Urinary bladder (tissue), 4 donors: Measurements from ENCODE around the gene ZNF689. TPM values are rescaled to one million over a fixed set of nuclear protein-coding genes. Genes with fewer than 3 reads are reported as not detected.
A peak's percentile ranks its signal among the peaks of the same experiment; 100 is the strongest.

Experiments used
- DNase-seq: peaks from one replicate; pipeline ENCODE4 v3.0.0-alpha.2; 2015; ENCODE audit errors: extremely low spot score
- H3K27ac ChIP-seq: one replicate; pipeline ENCODE4 v1.5.1; 2013; ENCODE audit warnings: low read depth, mild to moderate bottlenecking, moderate library complexity
- H3K36me3 ChIP-seq: one replicate; pipeline ENCODE4 v1.6.1; 2013; ENCODE audit warnings: mild to moderate bottlenecking, moderate library complexity; ENCODE audit not compliant: insufficient read depth
- H3K4me1 ChIP-seq: one replicate; pipeline ENCODE4 v1.6.1; 2013; ENCODE audit warnings: mild to moderate bottlenecking, moderate library complexity; ENCODE audit not compliant: insufficient read depth
- H3K4me3 ChIP-seq: one replicate; pipeline ENCODE4 v1.5.1; 2013; ENCODE audit warnings: low read depth, low read length
- WGBS: extraction: QIAGEN DNeasy Blood & Tissue Kit; methylation state at CpG from one replicate; pipeline ENCODE4 v1.1.7; 2013; 5-methylcytosine and 5-hydroxymethylcytosine counted together
- polyA plus RNA-seq: library from polyadenylated mRNA; stranded (reverse); fragments of 200-250 nt; gene quantifications from one replicate; pipeline ENCODE4 v1.2.3, GENCODE V29; 2013
- small RNA-seq: library from RNA; depleted of rRNA; stranded (forward); fragments of <200 nt; gene quantifications from one replicate; pipeline ENCODE3, GENCODE V24; 2014
- total RNA-seq: library from RNA; depleted of rRNA; stranded (reverse); fragments of >200 nt; gene quantifications from one replicate; pipeline ENCODE4 v1.2.3, GENCODE V29; 2014
- donor health status: healthy with polysubstance abuse.
- donor health status: healthy.

The ZNF689 gene
- total and polyA plus RNA-seq, 2 donors: 5.6 to 8.8 TPM

DNA sequence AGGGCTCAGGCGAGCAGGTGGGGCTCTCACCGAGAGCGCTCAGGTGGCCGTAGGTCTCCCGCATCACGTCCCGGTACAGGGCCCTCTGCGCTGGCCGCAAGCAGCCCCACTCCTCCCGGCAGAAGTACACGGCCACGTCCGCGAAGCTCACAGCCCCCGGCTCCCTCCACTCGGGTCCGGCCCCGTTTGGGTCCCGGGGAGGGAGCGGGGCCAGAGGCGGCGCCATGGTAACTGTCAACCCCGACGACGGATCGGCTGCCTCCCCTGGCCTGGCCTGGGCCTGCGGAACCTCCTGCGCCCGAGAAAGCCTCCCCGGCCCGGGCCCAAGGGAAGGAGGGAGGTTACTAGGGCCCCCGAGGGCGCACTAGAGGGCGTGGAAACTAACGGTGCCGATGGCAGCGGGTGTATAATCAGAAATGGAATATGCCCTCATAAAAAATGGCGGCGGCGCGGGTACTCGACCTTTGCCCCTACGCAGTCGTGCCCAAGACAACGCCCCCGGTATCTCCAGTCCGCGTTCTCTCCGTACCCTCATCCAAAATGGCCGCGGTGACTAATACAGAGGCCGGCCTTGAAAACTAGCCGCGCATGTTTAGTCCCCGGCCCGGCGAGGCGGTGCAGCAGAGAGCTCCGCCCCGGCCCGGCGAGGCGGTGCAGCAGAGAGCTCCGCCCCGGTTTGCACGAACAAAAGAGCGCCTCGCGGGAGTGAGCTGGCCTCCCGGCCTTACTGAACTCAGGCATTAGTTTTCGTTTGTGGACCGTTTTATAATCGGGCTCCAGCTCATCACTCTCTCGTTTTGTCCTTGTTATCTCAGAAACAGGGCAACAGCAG, 52.0 kb downstream of the ZNF689 start, which contains the start of gene ZNF764:
TSS of gene ZNF764 (minus strand) at position 418 of the 832 bp plus-strand sequence. CDS start at position 226, 192 bp downstream.
- Histone ChIP-seq H3K27ac (peak within 1 kb of the TSS; percentile 87), H3K36me3 (no peaks in the 10 kb centered on the region), H3K4me1 (no peaks in the 10 kb centered on the region), H3K4me3 (peak within 1 kb of the TSS; percentile 62)
- peak; percentile 94 for DNase-seq
- WGBS: under 1% methylated on average over 74 of the region's 74 CpGs

DNA sequence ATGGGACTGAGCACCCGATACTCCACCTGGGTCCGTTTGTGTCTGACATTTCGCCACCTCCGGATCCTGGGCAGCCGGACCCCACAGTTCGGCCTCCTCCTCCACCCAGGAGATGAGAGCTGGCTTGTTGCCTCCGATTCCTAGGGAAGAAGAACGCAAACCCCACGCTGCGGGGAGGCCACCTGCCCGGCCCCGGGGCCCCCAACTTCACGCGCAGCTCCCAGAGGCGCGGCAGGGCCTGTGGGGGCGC, 52.6 kb downstream of the ZNF689 start:
- Histone ChIP-seq H3K36me3 (no peaks in the 10 kb centered on the region), H3K4me1 (no peaks in the 10 kb centered on the region), H3K27ac (peak overlapping the region; percentile 87), H3K4me3 (peak overlapping the region; percentile 62)
- no peak for DNase-seq
- WGBS: under 1% methylated on average over 17 of the region's 17 CpGs

DNA sequence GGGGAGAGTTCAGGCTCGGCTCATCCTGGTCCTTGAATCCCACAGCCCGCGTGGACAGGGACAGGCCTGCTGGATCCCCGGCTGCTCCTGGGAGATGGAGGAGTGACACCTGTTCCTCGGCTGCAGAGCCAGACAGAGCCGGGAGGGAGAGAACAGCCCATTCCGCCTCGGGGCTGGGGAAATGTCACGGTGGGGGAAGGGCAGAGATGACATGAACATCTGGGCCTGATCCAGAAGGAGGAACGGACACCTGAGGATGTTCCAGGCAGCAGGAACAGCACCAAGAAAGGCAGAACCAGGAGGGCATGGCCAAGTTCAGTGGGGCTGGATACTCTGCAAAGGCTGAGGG, 54.1 kb downstream of the ZNF689 start:
- Histone ChIP-seq H3K4me1 (no peaks in the 10 kb centered on the region), H3K27ac (no peak overlapping the region), H3K4me3 (no peak overlapping the region), H3K36me3 (no peaks in the 10 kb centered on the region)
- 60% methylated on average over 10 of the region's 10 CpGs for WGBS
- no peak for DNase-seq

DNA sequence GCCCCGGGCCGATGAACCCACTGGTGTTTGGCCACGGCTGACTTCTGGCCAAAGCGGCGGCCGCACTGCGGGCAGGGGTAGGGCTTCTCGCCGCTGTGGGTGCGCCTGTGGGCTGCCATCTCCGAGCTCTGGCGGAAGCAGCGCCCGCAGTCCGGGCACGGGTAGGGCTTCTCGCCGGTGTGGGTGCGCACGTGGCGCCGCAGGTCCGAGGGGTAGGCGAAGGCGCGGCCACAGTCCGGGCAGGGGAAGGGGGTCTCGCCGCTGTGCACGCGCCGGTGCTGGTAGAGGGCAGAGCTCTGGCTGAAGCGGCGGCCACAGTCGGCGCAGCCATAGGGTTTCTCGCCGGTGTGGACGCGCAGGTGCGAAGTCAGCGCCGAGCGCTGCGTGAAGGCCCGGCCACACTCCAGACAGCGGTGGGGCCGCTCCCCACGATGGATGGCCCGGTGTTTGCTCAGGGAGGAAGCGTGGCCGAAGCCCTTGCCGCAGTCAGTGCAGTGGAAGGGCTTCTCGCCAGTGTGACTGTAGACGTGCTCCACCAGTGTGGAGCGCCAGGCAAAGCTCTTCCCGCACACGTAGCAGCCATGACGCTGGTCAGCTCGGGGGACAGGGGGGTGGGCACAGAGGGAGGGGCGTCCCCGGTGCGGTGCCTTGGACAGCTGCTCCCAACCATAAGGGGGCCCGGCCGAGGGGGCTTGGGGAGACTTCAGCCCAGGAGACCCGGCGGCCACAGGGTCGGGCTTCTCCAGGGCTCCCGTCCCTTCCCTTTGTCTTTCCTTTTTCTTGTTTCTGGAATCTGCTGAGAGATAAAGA, 54.7 kb downstream of the ZNF689 start:
- no peaks in the 10 kb centered on the region for H3K36me3 ChIP-seq
- no peaks in the 10 kb centered on the region for H3K4me1 ChIP-seq
- H3K27ac ChIP-seq: no peak overlapping the region
- DNase-seq: no peak
- H3K4me3 ChIP-seq: no peak overlapping the region
- WGBS: 95% methylated on average over 69 of the region's 69 CpGs

DNA sequence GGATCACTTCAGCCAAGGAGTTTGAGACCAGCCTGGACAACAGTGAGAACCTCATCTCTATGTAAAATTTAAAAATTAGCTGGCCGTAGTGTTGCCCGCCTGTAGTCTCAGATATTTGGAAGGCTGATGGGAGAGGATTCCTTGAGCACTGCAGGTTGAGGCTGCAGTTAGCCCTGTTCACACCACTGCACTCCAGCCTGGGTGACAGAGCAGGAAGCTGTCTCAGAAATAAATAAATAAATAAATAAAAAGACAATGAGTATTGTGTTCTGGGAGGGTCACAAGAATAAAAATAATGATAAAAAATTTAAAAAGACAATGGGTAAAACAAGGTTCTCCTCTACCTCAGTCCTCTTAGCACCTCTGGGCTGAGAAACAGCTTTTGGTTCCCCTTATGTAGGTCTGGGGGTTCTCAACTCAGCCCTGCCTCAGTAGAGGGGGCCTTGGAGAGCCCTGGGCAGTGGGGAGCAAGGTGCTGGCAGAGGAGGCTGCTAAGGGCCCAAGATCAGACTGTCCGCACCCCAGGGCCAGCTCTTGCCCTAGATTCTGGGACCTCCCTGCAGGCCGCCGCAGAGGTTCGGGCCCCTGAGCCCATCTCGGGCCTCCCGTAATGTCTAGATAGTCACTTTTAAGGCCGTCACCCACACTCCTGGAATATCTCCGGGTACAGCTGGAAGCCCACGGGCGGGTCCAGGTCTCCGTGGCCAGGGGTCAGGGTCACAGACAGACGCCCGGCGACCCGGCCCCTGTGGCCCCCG, 55.5 kb downstream of the ZNF689 start:
- H3K36me3 ChIP-seq: no peaks in the 10 kb centered on the region
- WGBS: 95% methylated on average over 18 of the region's 18 CpGs
- DNase-seq: no peak
- no peak overlapping the region for H3K27ac ChIP-seq
- no peak overlapping the region for H3K4me3 ChIP-seq
- H3K4me1 ChIP-seq: no peaks in the 10 kb centered on the region

DNA sequence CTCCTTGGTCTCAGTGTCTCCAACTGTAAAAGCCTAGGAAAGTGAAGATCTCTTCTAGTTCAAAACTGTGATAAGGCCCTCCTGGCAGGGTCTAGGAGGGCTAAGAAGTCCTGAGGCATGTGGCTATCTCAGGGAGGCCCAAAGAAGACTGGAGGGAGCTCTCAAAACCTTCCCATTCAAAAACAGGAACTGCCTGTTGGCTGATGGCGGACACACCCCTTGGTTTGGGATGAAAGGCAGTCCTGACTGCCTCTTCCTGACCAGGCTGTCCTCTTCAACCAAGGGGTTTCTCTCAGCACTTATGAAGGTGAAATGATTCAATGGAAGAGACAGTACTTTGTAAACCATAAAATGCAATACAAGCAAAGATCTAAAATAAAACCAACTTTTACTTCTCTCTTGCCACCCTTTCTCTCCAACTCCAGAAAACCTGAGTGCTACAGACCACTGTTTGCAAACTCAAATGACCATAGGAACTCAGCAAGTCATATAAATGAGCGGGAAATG, 56.7 kb downstream of the ZNF689 start:
- Histone ChIP-seq H3K4me3 (no peak overlapping the region), H3K36me3 (no peaks in the 10 kb centered on the region), H3K27ac (no peak overlapping the region), H3K4me1 (no peaks in the 10 kb centered on the region)
- 91% methylated on average over 2 of the region's 2 CpGs for WGBS
- DNase-seq: no peak

DNA sequence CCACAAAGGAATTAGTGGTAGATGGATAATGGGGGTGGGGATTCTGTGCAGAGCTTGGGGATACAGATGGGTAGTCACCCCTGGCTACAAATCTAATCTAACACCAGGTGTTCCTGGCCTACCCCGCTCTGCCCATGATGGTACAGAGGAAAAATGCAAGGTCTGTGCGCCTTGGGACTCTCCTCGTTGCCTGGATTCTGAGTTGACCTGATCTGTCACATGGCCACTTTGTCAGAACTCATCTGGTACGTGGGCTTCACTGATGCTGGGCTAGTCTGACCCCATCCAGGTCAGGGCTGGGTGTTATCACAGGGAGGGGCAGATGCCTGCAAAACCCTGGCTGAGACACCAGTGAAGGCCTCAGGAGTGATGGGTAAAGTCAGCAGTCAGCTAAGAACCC, 57.2 kb downstream of the ZNF689 start:
- no peaks in the 10 kb centered on the region for H3K4me1 ChIP-seq
- WGBS: 85% methylated on average over 4 of the region's 4 CpGs
- no peak overlapping the region for H3K27ac ChIP-seq
- no peak for DNase-seq
- H3K36me3 ChIP-seq: no peaks in the 10 kb centered on the region
- no peak overlapping the region for H3K4me3 ChIP-seq

Small RNAs within 50 kb of the gene (small RNA-seq; reads per million reads assigned to genes)
- gene AC093249.1 (not detected), gene AC093249.4 (not detected)

Other genes starting within 250 kb of the ZNF689 start
- gene TBC1D10B, start 239.9 kb downstream of the ZNF689 start, total RNA-seq: 18.9 TPM
- 29.5 TPM for gene TBC1D10B, start 239.9 kb downstream of the ZNF689 start, polyA plus RNA-seq
- 165 TPM for gene MYL11, start 235.6 kb downstream of the ZNF689 start, total RNA-seq
- gene MYL11, start 235.6 kb downstream of the ZNF689 start, polyA plus RNA-seq: 1.4 TPM
- gene SEPTIN1, start 227.8 kb downstream of the ZNF689 start, total RNA-seq: 0.37 TPM
- gene SEPTIN1, start 227.8 kb downstream of the ZNF689 start, polyA plus RNA-seq: 3.5 TPM
- gene ZNF48, start 215.0 kb downstream of the ZNF689 start, total RNA-seq: 6.7 TPM
- gene ZNF48, start 215.0 kb downstream of the ZNF689 start, polyA plus RNA-seq: 10.2 TPM
- 5.2 TPM for gene ZNF771, start 202.8 kb downstream of the ZNF689 start, total RNA-seq
- 18.6 TPM for gene ZNF771, start 202.8 kb downstream of the ZNF689 start, polyA plus RNA-seq
- 8.0 TPM for gene DCTPP1, start 180.4 kb downstream of the ZNF689 start, total RNA-seq
- gene DCTPP1, start 180.4 kb downstream of the ZNF689 start, polyA plus RNA-seq: 36.7 TPM
- gene SEPHS2, start 164.5 kb downstream of the ZNF689 start, total RNA-seq: 7.1 TPM
- 45.8 TPM for gene SEPHS2, start 164.5 kb downstream of the ZNF689 start, polyA plus RNA-seq
- gene ITGAL, start 137.6 kb downstream of the ZNF689 start, total RNA-seq: 4.1 TPM
- gene ITGAL, start 137.6 kb downstream of the ZNF689 start, polyA plus RNA-seq: 1.8 TPM
- 17.7 TPM for gene ZNF768, start 83.8 kb downstream of the ZNF689 start, total RNA-seq
- 50.6 TPM for gene ZNF768, start 83.8 kb downstream of the ZNF689 start, polyA plus RNA-seq
- 13.3 TPM for gene ZNF747, start 75.5 kb downstream of the ZNF689 start, total RNA-seq
- gene ZNF747, start 75.5 kb downstream of the ZNF689 start, polyA plus RNA-seq: 11.9 TPM
- 5.7 TPM for gene ZNF764, start 52.0 kb downstream of the ZNF689 start, total RNA-seq
- 8.1 TPM for gene ZNF764, start 52.0 kb downstream of the ZNF689 start, polyA plus RNA-seq
- gene ZNF688, start 38.7 kb downstream of the ZNF689 start, total RNA-seq: 10.0 TPM
- gene ZNF688, start 38.7 kb downstream of the ZNF689 start, polyA plus RNA-seq: 15.6 TPM
- 15.7 TPM for gene ZNF785, start 24.7 kb downstream of the ZNF689 start, total RNA-seq
- gene ZNF785, start 24.7 kb downstream of the ZNF689 start, polyA plus RNA-seq: 7.5 TPM
- 6.9 TPM for gene PRR14, start 40.6 kb upstream of the ZNF689 start, total RNA-seq
- 55.3 TPM for gene PRR14, start 40.6 kb upstream of the ZNF689 start, polyA plus RNA-seq
- gene FBRS, start 48.0 kb upstream of the ZNF689 start, total RNA-seq: 18.8 TPM
- 52.3 TPM for gene FBRS, start 48.0 kb upstream of the ZNF689 start, polyA plus RNA-seq
- gene SRCAP, start 88.8 kb upstream of the ZNF689 start, total RNA-seq: 15.0 TPM
- gene SRCAP, start 88.8 kb upstream of the ZNF689 start, polyA plus RNA-seq: 20.3 TPM
- gene PHKG2, start 138.0 kb upstream of the ZNF689 start, total RNA-seq: 9.1 TPM
- gene PHKG2, start 138.0 kb upstream of the ZNF689 start, polyA plus RNA-seq: 28.9 TPM
- gene CFAP119, start 151.7 kb upstream of the ZNF689 start, total RNA-seq: 1.3 TPM
- gene CFAP119, start 151.7 kb upstream of the ZNF689 start, polyA plus RNA-seq: 3.1 TPM
- gene RNF40, start 151.9 kb upstream of the ZNF689 start, total RNA-seq: 47.3 TPM
- gene RNF40, start 151.9 kb upstream of the ZNF689 start, polyA plus RNA-seq: 57.6 TPM
- 7.2 TPM for gene ZNF629, start 176.8 kb upstream of the ZNF689 start, total RNA-seq
- 11.2 TPM for gene ZNF629, start 176.8 kb upstream of the ZNF689 start, polyA plus RNA-seq